Uterus (tissue), 2 donors: ENCODE data around the gene PLIN4.

Experiments used
- POLR2A ChIP-seq, 2 donors: fragments of 450-650 bp; IDR thresholded peaks; one replicate each; pipeline ENCODE4 v1.6.1; 2016; ENCODE audit warnings: antibody characterized with exemption in 2 of 2, mild to moderate bottlenecking in 1 of 2, moderate library complexity in 1 of 2
- TF ChIP-seq, protein P1 (sequence below), 4 experiments: fragments of 200-600 bp in 2 of 4; fragments of 450-650 bp in 2 of 4; sonication (generic) in 2 of 4; IDR thresholded peaks; one replicate each; pipeline ENCODE4 v1.5.1; 2016 to 2019; ENCODE audit warnings: antibody characterized with exemption in 4 of 4, mild to moderate bottlenecking in 2 of 4, moderate library complexity in 1 of 4

DNA sequence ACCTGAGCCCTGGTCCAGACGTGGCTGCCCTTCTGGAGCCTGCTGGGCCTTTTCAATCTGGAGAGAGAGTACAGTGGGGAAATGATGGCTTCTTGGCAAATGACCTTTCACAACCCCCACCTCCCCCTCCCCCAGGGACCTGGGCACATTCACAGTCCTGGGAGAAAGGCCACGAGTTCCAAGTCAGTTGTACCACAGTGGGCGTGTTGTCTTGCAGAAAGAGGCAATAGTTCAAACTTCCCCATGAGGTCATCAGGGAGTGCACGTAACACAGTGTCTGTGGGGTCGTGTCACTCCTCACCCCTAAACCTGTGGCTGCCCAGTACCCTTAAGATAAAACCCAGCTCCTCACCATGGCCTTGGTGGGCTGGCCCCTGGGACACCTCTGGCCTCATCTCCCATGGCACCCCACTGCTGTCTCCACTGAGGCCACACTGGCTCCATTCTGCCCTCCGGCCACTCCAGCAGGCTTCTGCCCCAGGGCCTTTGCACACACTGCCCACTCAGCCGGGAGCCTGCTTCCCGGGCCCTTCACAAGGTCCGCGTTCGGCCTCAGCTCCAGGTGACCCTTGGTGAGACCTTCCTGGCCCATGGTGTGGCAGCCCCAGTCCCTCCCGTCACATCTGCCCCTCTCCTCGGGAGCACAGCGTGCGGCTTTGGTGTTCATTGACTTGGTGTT lies 13.3 kb downstream of the PLIN4 start:
- TF ChIP-seq, protein P1, sequence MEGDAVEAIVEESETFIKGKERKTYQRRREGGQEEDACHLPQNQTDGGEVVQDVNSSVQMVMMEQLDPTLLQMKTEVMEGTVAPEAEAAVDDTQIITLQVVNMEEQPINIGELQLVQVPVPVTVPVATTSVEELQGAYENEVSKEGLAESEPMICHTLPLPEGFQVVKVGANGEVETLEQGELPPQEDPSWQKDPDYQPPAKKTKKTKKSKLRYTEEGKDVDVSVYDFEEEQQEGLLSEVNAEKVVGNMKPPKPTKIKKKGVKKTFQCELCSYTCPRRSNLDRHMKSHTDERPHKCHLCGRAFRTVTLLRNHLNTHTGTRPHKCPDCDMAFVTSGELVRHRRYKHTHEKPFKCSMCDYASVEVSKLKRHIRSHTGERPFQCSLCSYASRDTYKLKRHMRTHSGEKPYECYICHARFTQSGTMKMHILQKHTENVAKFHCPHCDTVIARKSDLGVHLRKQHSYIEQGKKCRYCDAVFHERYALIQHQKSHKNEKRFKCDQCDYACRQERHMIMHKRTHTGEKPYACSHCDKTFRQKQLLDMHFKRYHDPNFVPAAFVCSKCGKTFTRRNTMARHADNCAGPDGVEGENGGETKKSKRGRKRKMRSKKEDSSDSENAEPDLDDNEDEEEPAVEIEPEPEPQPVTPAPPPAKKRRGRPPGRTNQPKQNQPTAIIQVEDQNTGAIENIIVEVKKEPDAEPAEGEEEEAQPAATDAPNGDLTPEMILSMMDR (IDR thresholded peaks at IDR 0.05) = no peak
- no peak for TF ChIP-seq POLR2A (IDR thresholded peaks at IDR 0.05)
